Measurements from ENCODE around the gene CCND1. TPM values are rescaled to one million over a fixed set of nuclear protein-coding genes. Genes with fewer than 3 reads are reported as not detected.

The CCND1 gene
- total and polyA plus RNA-seq, 2 of the 8 experiments (the other 6 are each of a cell fraction or from before 2014, with no cell fraction given) = 64.5 to 170 TPM

- TF ChIP-seq RXRA (IDR thresholded peaks at IDR 0.05; ENCODE audit: insufficient read depth, low read depth, low read length) = no peak
- TF ChIP-seq NRF1 (IDR thresholded peaks at IDR 0.05; ENCODE audit: low read depth, low read length) = no peak
- no peak for TF ChIP-seq SIX5 (IDR thresholded peaks at IDR 0.05; ENCODE audit: low read depth, low read length)
- TF ChIP-seq RFX5 (IDR thresholded peaks at IDR 0.05; ENCODE audit: borderline replicate concordance, low read depth, low read length) = no peak
Measured at GRCh38 chr11:69644071-69644961, 3.4 kb downstream of the CCND1 start (continued).

Measured in H1 (cell line).